H4 (cell line): ENCODE results near the gene DGKD. TPM values are rescaled to one million over a fixed set of nuclear protein-coding genes. Genes with fewer than 3 reads are reported as not detected.
"Not testable (repeated sequence)": the region's sequence is repeated elsewhere in the genome, so short reads cannot be mapped to it uniquely, and the experiment has no call there.

ENCODE experiments used
- DNase-seq: peaks from one replicate; pipeline ENCODE4 v3.0.0-alpha.2; 2015; ENCODE audit warnings: low spot score
- total RNA-seq: library from RNA; depleted of rRNA; stranded (reverse); fragments of >200 nt; shearing (Covaris generic); gene quantifications from 2 replicates; pipeline ENCODE4 v1.2.3, GENCODE V29; 2014

The DGKD gene
- total RNA-seq, 1 experiment from 2014 or later, result 34.3 TPM

- DNase-seq, result no peak
Observed at GRCh38 chr2:233386382-233387041, 32.2 kb downstream of the DGKD start.

GRCh38 chr2:233387225-233387624 is 32.9 kb downstream of the DGKD start:
- DNase-seq, result no peak

GRCh38 chr2:233387667-233388528 is 33.6 kb downstream of the DGKD start:
- no peak for DNase-seq

GRCh38 chr2:233389601-233390125 is 35.4 kb downstream of the DGKD start:
- DNase-seq, result no peak

GRCh38 chr2:233395687-233396086 is 41.4 kb downstream of the DGKD start:
- no peak for DNase-seq

- not testable (repeated sequence) for DNase-seq
Observed at GRCh38 chr2:233396726-233397665, 42.7 kb downstream of the DGKD start.

GRCh38 chr2:233399306-233400225 is 45.3 kb downstream of the DGKD start:
- no peak for DNase-seq

GRCh38 chr2:233400341-233400740 is 46.0 kb downstream of the DGKD start:
- DNase-seq, result no peak

- no peak for DNase-seq
Observed at GRCh38 chr2:233400961-233401360, 46.7 kb downstream of the DGKD start.

GRCh38 chr2:233402346-233402745 is 48.1 kb downstream of the DGKD start:
- DNase-seq, result no peak

- no peak for DNase-seq
Observed at GRCh38 chr2:233402789-233403188, 48.5 kb downstream of the DGKD start.

GRCh38 chr2:233404222-233404621 is 49.9 kb downstream of the DGKD start:
- DNase-seq, result peak; percentile 52

GRCh38 chr2:233406865-233407264 is 52.6 kb downstream of the DGKD start:
- no peak for DNase-seq

- DNase-seq, result no peak
Observed at GRCh38 chr2:233407771-233408181, 53.5 kb downstream of the DGKD start.

- no peak for DNase-seq
Observed at GRCh38 chr2:233408366-233409285, 54.3 kb downstream of the DGKD start.

GRCh38 chr2:233409286-233409991 is 55.1 kb downstream of the DGKD start:
- DNase-seq, result peak; percentile 39

- no peak for DNase-seq
Observed at GRCh38 chr2:233410196-233410760, 56.0 kb downstream of the DGKD start.

- DNase-seq, result no peak
Observed at GRCh38 chr2:233411162-233411561, 56.9 kb downstream of the DGKD start.

- DNase-seq, result no peak
Observed at GRCh38 chr2:233412405-233412804, 58.1 kb downstream of the DGKD start.
